Measurements from ENCODE around the gene MYH11.
"Not testable (repeated sequence)": the region's sequence is repeated elsewhere in the genome, so short reads cannot be mapped to it uniquely, and the experiment has no call there.

The MYH11 gene

GRCh38 chr16:15658556-15658955 is 198.3 kb downstream of the MYH11 start:
- no peak for DNase-seq

GRCh38 chr16:15658149-15658548 is 198.7 kb downstream of the MYH11 start:
- DNase-seq, result no peak

GRCh38 chr16:15655561-15655960 is 201.3 kb downstream of the MYH11 start:
- DNase-seq, result not testable (repeated sequence)

GRCh38 chr16:15654591-15654990 is 202.2 kb downstream of the MYH11 start:
- no peak for DNase-seq

GRCh38 chr16:15653227-15653626 is 203.6 kb downstream of the MYH11 start:
- no peak for DNase-seq
